IMR-90 (cell line): ENCODE measurements around the gene ADGRG1. TPM values are rescaled to one million over a fixed set of nuclear protein-coding genes. Genes with fewer than 3 reads are reported as not detected.

Experiments used
- ATAC-seq: fragments of 200-7000 bp; cut with Tn5 transposase; 2 replicates; pipeline ENCODE4 v1.9.1; 2020; ENCODE audit warnings: low read depth, mild to moderate bottlenecking, moderate library complexity
- BruUV-seq: library from RNA; stranded (reverse); fragments of 400-500 nt; replicated peaks from 2 replicates; lab custom pipeline; 2021; lab: Mats Ljungman, UMichigan
- CTCF ChIA-PET: fragments of 300-600 bp; formaldehyde crosslinking; extraction: SDS; loops from one replicate; lab custom pipeline; 2021; ENCODE audit warnings: antibody characterized with exemption; lab: Yijun Ruan, JAX
- POLR2A ChIA-PET: fragments of 300-600 bp; sonication (Branson Sonifier 250); formaldehyde crosslinking; loops from one replicate; lab custom pipeline; 2022; ENCODE audit warnings: antibody characterized with exemption; ENCODE audit not compliant: unreplicated experiment; lab: Charles Lee
- DNase-seq: peaks from one replicate; pipeline ENCODE4 v3.0.0; 2013
- H2AFZ ChIP-seq: replicated peaks from 2 replicates; pipeline ENCODE3; 2013; ENCODE audit warnings: low read length, mild to moderate bottlenecking; ENCODE audit not compliant: poor library complexity
- H2AK5ac ChIP-seq: 2 replicates; pipeline ENCODE4 v1.6.1; 2013; ENCODE audit warnings: low read depth, low read length, inconsistent platforms
- H2AK9ac ChIP-seq: replicated peaks from 2 replicates; pipeline ENCODE3; 2013; ENCODE audit warnings: mild to moderate bottlenecking, low read depth, low read length, moderate library complexity; ENCODE audit not compliant: poor library complexity
- H2BK120ac ChIP-seq: 2 replicates; pipeline ENCODE4 v1.6.1; 2013; ENCODE audit warnings: low read depth, low read length, inconsistent platforms
- H2BK15ac ChIP-seq: 3 replicates; pipeline ENCODE4 v1.6.1; 2013; ENCODE audit warnings: low read depth, low read length, inconsistent platforms
- H2BK20ac ChIP-seq: 2 replicates; pipeline ENCODE4 v1.6.1; 2013; ENCODE audit warnings: low read depth, mild to moderate bottlenecking, inconsistent platforms, low read length, moderate library complexity
- H2BK5ac ChIP-seq: 2 replicates; pipeline ENCODE4 v1.6.1; 2013; ENCODE audit warnings: mild to moderate bottlenecking, low read depth, low read length, inconsistent platforms; ENCODE audit not compliant: poor library complexity, severe bottlenecking
- H3K14ac ChIP-seq: replicated peaks from 2 replicates; pipeline ENCODE4 v1.6.1; 2013; ENCODE audit warnings: low read depth, low read length, inconsistent platforms
- H3K18ac ChIP-seq: 2 replicates; pipeline ENCODE4 v1.6.1; 2013; ENCODE audit warnings: low read depth, low read length, control low read depth
- H3K23ac ChIP-seq: 2 replicates; pipeline ENCODE4 v1.6.1; 2013; ENCODE audit warnings: low read depth, low read length, inconsistent platforms
- H3K27ac ChIP-seq: 2 replicates; pipeline ENCODE4 v1.5.1; 2013; ENCODE audit warnings: mild to moderate bottlenecking, control low read depth, low read length; ENCODE audit not compliant: insufficient read depth
- H3K27me3 ChIP-seq: 2 replicates; pipeline ENCODE4 v1.6.1; 2013; ENCODE audit warnings: low read length; ENCODE audit not compliant: control insufficient read depth, insufficient read depth
- H3K36me3 ChIP-seq: 2 replicates; pipeline ENCODE4 v1.6.1; 2013; ENCODE audit warnings: low read length, mixed read lengths; ENCODE audit not compliant: control insufficient read depth, insufficient read depth
- H3K4ac ChIP-seq: 2 replicates; pipeline ENCODE4 v1.6.1; 2013; ENCODE audit warnings: low read depth, low read length, inconsistent platforms
- H3K4me1 ChIP-seq: 2 replicates; pipeline ENCODE4 v1.6.1; 2013; ENCODE audit warnings: low read length, mixed read lengths; ENCODE audit not compliant: control insufficient read depth, insufficient read depth
- H3K4me2 ChIP-seq: 2 replicates; pipeline ENCODE4 v1.6.1; 2013; ENCODE audit warnings: low read depth, mild to moderate bottlenecking, control low read depth, low read length, moderate library complexity
- H3K4me3 ChIP-seq: 2 replicates; pipeline ENCODE4 v1.5.1; 2013; ENCODE audit warnings: low read depth, mild to moderate bottlenecking, control low read depth, low read length, moderate library complexity; ENCODE audit not compliant: insufficient read depth
- H3K56ac ChIP-seq: 2 replicates; pipeline ENCODE4 v1.6.1; 2013; ENCODE audit warnings: low read length, inconsistent platforms; ENCODE audit not compliant: insufficient read depth; ENCODE audit errors: extremely low read depth
- H3K79me1 ChIP-seq, 2 experiments: 2 replicates each; pipeline ENCODE4 v1.6.1; 2013; ENCODE audit warnings: low read length in 2 of 2, inconsistent platforms in 1 of 2, low read depth in 1 of 2
- H3K9ac ChIP-seq: 2 replicates; pipeline ENCODE4 v1.6.1; 2013; ENCODE audit warnings: low read depth, low read length, control low read depth
- H3K9me1 ChIP-seq: 2 replicates; pipeline ENCODE4 v1.6.1; 2013; ENCODE audit warnings: low read length, inconsistent platforms; ENCODE audit not compliant: insufficient read depth
- H3K9me3 ChIP-seq: 2 replicates; pipeline ENCODE4 v1.6.1; 2013; ENCODE audit warnings: low read length; ENCODE audit not compliant: control insufficient read depth, insufficient read depth
- H4K20me1 ChIP-seq: 2 replicates; pipeline ENCODE4 v1.6.1; 2013; ENCODE audit warnings: low read length, inconsistent platforms; ENCODE audit not compliant: insufficient read depth
- H4K5ac ChIP-seq: 2 replicates; pipeline ENCODE4 v1.6.1; 2013; ENCODE audit warnings: mild to moderate bottlenecking, low read depth, low read length, control low read depth
- H4K8ac ChIP-seq, 2 experiments: 2 replicates each; pipeline ENCODE4 v1.6.1; 2013; ENCODE audit warnings: low read depth in 2 of 2, low read length in 2 of 2, control low read depth in 1 of 2, inconsistent platforms in 1 of 2
- H4K91ac ChIP-seq: 2 replicates; pipeline ENCODE4 v1.6.1; 2013; ENCODE audit warnings: low read depth, low read length, inconsistent platforms; ENCODE audit not compliant: insufficient read depth
- BHLHE40 ChIP-seq: fragments of 150-350 bp; IDR thresholded peaks from 2 replicates; pipeline ENCODE4 v1.6.1; 2016; ENCODE audit warnings: mild to moderate bottlenecking, low read depth, low read length
- CHD1 ChIP-seq: IDR thresholded peaks from 2 replicates; pipeline ENCODE4 v1.6.1; 2012; ENCODE audit warnings: low read depth, low read length, improper control_type of control experiment
- FOS ChIP-seq: fragments of 150-350 bp; IDR thresholded peaks from 2 replicates; pipeline ENCODE4 v1.6.1; 2016; ENCODE audit warnings: low read depth, low read length
- MAZ ChIP-seq: IDR thresholded peaks from 2 replicates; pipeline ENCODE4 v1.6.1; 2012; ENCODE audit warnings: low read depth, mild to moderate bottlenecking, low read length, improper control_type of control experiment, moderate library complexity, borderline replicate concordance
- NFE2L2 ChIP-seq: fragments of 150-350 bp; IDR thresholded peaks from 2 replicates; pipeline ENCODE4 v1.6.1; 2016; ENCODE audit warnings: low read depth, mild to moderate bottlenecking, low read length
- RCOR1 ChIP-seq: IDR thresholded peaks from 2 replicates; pipeline ENCODE4 v1.6.1; 2012; ENCODE audit warnings: mild to moderate bottlenecking, low read length, improper control_type of control experiment; ENCODE audit not compliant: insufficient replicate concordance
- RFX5 ChIP-seq: IDR thresholded peaks from 2 replicates; pipeline ENCODE4 v1.8.0; 2012; ENCODE audit warnings: low read depth, mild to moderate bottlenecking, low read length, moderate library complexity
- WGBS, 2 experiments: methylation state at CpG; one replicate each; pipeline versions ENCODE4 v1.1.5 to v1.1.7; 2013; ENCODE audit warnings: missing lambda C conversion rate in 2 of 2; ENCODE audit not compliant: insufficient read length in 1 of 2; ENCODE audit errors: extremely low coverage in 2 of 2; 5-methylcytosine and 5-hydroxymethylcytosine counted together
- dilution Hi-C: fragments of 300-500 bp; cut with HindIII; formaldehyde crosslinking; loops from one replicate; pipeline ENCODE4 v1.14.3; 2018; ENCODE audit warnings: low sequenced_read_pairs; ENCODE audit not compliant: unreplicated experiment
- in situ Hi-C: fragments of 300-500 bp; cut with MboI; formaldehyde crosslinking; loops from 3 replicates; pipeline ENCODE4 v1.14.3; 2019; ENCODE audit warnings: low sequenced_read_pairs, inconsistent platforms, mixed read lengths
- intact Hi-C: fragments of 100-400 bp; cut with micrococcal nuclease; formaldehyde crosslinking; loops from 2 replicates; pipeline ENCODE4 v1.10.0; 2022
- polyA plus RNA-seq, 3 experiments: library from polyadenylated mRNA; depleted of rRNA; stranded (reverse); fragments of >200 nt; gene quantifications; 2 replicates each; pipeline ENCODE4 v1.2.3, GENCODE V29; 2012; ENCODE audit warnings: low replicate concordance in 1 of 3
- total RNA-seq: library from RNA; depleted of rRNA; stranded (reverse); fragments of >200 nt; gene quantifications from 2 replicates; pipeline ENCODE4 v1.2.3, GENCODE V29; 2012
- TF ChIP-seq, protein P1 (sequence below): fragments of 150-350 bp; IDR thresholded peaks from 2 replicates; pipeline ENCODE4 v1.6.1; 2017; ENCODE audit warnings: mild to moderate bottlenecking, antibody characterized with exemption, low read length, low read depth

The ADGRG1 gene
- total and polyA plus RNA-seq, 2 of the 4 experiments (the other 2 are of a cell fraction): 0.90 to 8.4 TPM

DNA sequence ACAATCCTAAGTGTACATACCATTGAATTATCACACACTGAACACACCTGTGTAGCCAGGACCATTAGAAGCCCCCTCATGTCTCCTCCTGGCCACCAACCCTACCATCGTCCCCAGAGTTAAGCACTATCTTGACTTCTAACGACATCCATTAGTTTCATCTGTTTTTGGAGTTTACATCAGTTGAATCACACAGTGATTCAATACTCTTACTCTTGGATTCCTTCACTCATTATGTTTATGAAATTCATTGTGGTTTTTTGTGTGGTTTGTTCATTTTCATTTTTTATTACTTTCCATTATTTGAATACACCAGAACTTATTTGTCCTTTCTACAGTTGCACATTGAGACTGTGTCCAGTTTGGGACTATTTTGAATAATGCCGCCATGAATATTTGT, 79.7 kb downstream of the ADGRG1 start:
- H2AFZ ChIP-seq: no peak overlapping the region
- no peaks in the 10 kb centered on the region for H3K9me3 ChIP-seq
- no peak overlapping the region for H2BK5ac ChIP-seq
- no CpG with 5 or more reads among the region's 3 CpGs for WGBS, 2 experiments
- no peak overlapping the region for H4K8ac ChIP-seq
- no peak overlapping the region for H3K56ac ChIP-seq
- ATAC-seq: no peak
- peaks cover 34% of the 10 kb centered on the region for H3K27me3 ChIP-seq
- H4K20me1 ChIP-seq: no peaks in the 10 kb centered on the region
- BruUV-seq: no TSS peak
- H3K27ac ChIP-seq: no peak overlapping the region
- TF ChIP-seq CHD1 (no peak), MAZ (no peak), FOS (no peak), RFX5 (no peak), NFE2L2 (no peak), RCOR1 (no peak), BHLHE40 (no peak)
- TF ChIP-seq, protein P1, sequence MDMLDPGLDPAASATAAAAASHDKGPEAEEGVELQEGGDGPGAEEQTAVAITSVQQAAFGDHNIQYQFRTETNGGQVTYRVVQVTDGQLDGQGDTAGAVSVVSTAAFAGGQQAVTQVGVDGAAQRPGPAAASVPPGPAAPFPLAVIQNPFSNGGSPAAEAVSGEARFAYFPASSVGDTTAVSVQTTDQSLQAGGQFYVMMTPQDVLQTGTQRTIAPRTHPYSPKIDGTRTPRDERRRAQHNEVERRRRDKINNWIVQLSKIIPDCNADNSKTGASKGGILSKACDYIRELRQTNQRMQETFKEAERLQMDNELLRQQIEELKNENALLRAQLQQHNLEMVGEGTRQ: no peak
- no peaks in the 10 kb centered on the region for H3K36me3 ChIP-seq
- no peak overlapping the region for H3K4ac ChIP-seq
- H3K79me1 ChIP-seq: no peaks in the 10 kb centered on the region
- dilution Hi-C loops (no loop called here), intact Hi-C loops (no loop called here), in situ Hi-C loops (no loop called here)
- H2AK9ac ChIP-seq: no peak overlapping the region
- DNase-seq: peak; percentile 3
- no peak overlapping the region for H3K4me3 ChIP-seq
- no peak overlapping the region for H2BK20ac ChIP-seq
- H2BK15ac ChIP-seq: no peak overlapping the region
- no peaks in the 10 kb centered on the region for H3K4me1 ChIP-seq
- H3K23ac ChIP-seq: no peak overlapping the region
- H2AK5ac ChIP-seq: no peak overlapping the region
- H3K9me1 ChIP-seq: no peaks in the 10 kb centered on the region
- H3K4me2 ChIP-seq: no peak overlapping the region
- H3K18ac ChIP-seq: no peak overlapping the region
- H3K14ac ChIP-seq: no peak overlapping the region
- no peak overlapping the region for H4K5ac ChIP-seq
- no peak overlapping the region for H3K9ac ChIP-seq
- H4K91ac ChIP-seq: no peak overlapping the region
- ChIA-PET CTCF (no interaction called here), POLR2A (no interaction called here)
- H2BK120ac ChIP-seq: no peak overlapping the region
